Gastrocnemius medialis (tissue), 4 donors: ENCODE results near the gene SASH1.

Experiments
- CTCF ChIP-seq, 5 experiments: fragments of 450-650 bp in 3 of 5; fragments of 200-600 bp in 2 of 5; sonication (generic) in 2 of 5; IDR thresholded peaks in 4 of 5; conservative IDR thresholded peaks in 1 of 5; 1 replicate in 4 of 5; 2 replicates in 1 of 5; pipeline ENCODE4 v1.5.1; 2016 to 2019; ENCODE audit warnings: antibody characterized with exemption in 5 of 5, mild to moderate bottlenecking in 3 of 5, moderate library complexity in 3 of 5
- POLR2A ChIP-seq, 2 donors: fragments of 450-650 bp; IDR thresholded peaks; one replicate each; pipeline ENCODE4 v1.6.1; 2017; ENCODE audit warnings: antibody characterized with exemption in 2 of 2, mild to moderate bottlenecking in 2 of 2, moderate library complexity in 2 of 2

- TF ChIP-seq CTCF (IDR thresholded peaks at IDR 0.05 in 4 of 5, conservative IDR thresholded peaks at IDR 0.05 in 1 of 5) (no peak), POLR2A (IDR thresholded peaks at IDR 0.05) (no peak)
Measured at GRCh38 chr6:148307405-148307804, 35.2 kb upstream of the SASH1 start.
